Endothelial cell (in vitro differentiated cells): ENCODE data around the gene DAAM2. TPM values are rescaled to one million over a fixed set of nuclear protein-coding genes. Genes with fewer than 3 reads are reported as not detected.

Source experiments
- DNase-seq: peaks from one replicate; pipeline ENCODE4 v3.0.0; 2021; ENCODE audit warnings: low spot score
- H3K27ac Mint-ChIP-seq: one replicate; pipeline ENCODE4 v1.8.0; 2021; ENCODE audit warnings: mixed read lengths, inconsistent platforms; ENCODE audit not compliant: unreplicated experiment
- H3K27me3 Mint-ChIP-seq: one replicate; pipeline ENCODE4 v1.8.0; 2021; ENCODE audit warnings: mild to moderate bottlenecking, moderate library complexity, mixed read lengths, inconsistent platforms; ENCODE audit not compliant: unreplicated experiment
- H3K36me3 Mint-ChIP-seq: one replicate; pipeline ENCODE4 v1.8.0; 2021; ENCODE audit warnings: mild to moderate bottlenecking, low read depth, mixed read lengths, inconsistent platforms; ENCODE audit not compliant: unreplicated experiment
- H3K4me1 Mint-ChIP-seq: one replicate; pipeline ENCODE4 v1.8.0; 2021; ENCODE audit warnings: mild to moderate bottlenecking, mixed read lengths, inconsistent platforms; ENCODE audit not compliant: unreplicated experiment
- H3K4me3 Mint-ChIP-seq: one replicate; pipeline ENCODE4 v1.8.0; 2021; ENCODE audit warnings: mild to moderate bottlenecking, mixed read lengths, inconsistent platforms; ENCODE audit not compliant: unreplicated experiment
- H3K9me3 Mint-ChIP-seq: one replicate; pipeline ENCODE4 v1.8.0; 2021; ENCODE audit warnings: mixed read lengths, inconsistent platforms; ENCODE audit not compliant: unreplicated experiment
- CTCF ChIP-seq: fragments of 200-600 bp; sonication (generic); IDR thresholded peaks from one replicate; pipeline ENCODE4 v1.5.0; 2021; ENCODE audit warnings: antibody characterized with exemption; ENCODE audit not compliant: unreplicated experiment
- total RNA-seq: library from RNA; stranded (reverse); fragmentation: NEBNext Ultra II Directional; extraction: Animal tissue kit (Norgen Biotek cat#: 25700); gene quantifications from one replicate; pipeline ENCODE4 v1.2.1, GENCODE V29; 2021; ENCODE audit not compliant: unreplicated experiment

Gene DAAM2
- total RNA-seq, 1 donor from 2014 or later = 3.0 TPM

GRCh38 chr6:39754514-39755115 is 37.6 kb upstream of the DAAM2 start:
- no peak for DNase-seq
- no peak for TF ChIP-seq CTCF
- no peaks in the 10 kb centered on the region for H3K9me3 Mint-ChIP-seq

GRCh38 chr6:39755231-39755630 is 36.9 kb upstream of the DAAM2 start:
- no peak for DNase-seq
- H3K27me3 Mint-ChIP-seq = peaks cover 3% of the 10 kb centered on the region
- H3K36me3 Mint-ChIP-seq = no peaks in the 10 kb centered on the region
- no peaks in the 10 kb centered on the region for H3K4me1 Mint-ChIP-seq
- no peak overlapping the region for H3K27ac Mint-ChIP-seq
- TF ChIP-seq CTCF = no peak
- H3K4me3 Mint-ChIP-seq = no peak overlapping the region
- H3K9me3 Mint-ChIP-seq = no peaks in the 10 kb centered on the region

More at GRCh38 chr6:39754514-39755115, 37.6 kb upstream of the DAAM2 start:
- Mint-ChIP-seq H3K36me3 (no peaks in the 10 kb centered on the region), H3K27me3 (peaks cover 3% of the 10 kb centered on the region), H3K4me3 (no peak overlapping the region), H3K4me1 (no peaks in the 10 kb centered on the region), H3K27ac (no peak overlapping the region)

- Mint-ChIP-seq H3K27me3 (peaks cover 3% of the 10 kb centered on the region), H3K4me3 (no peak overlapping the region), H3K9me3 (no peaks in the 10 kb centered on the region), H3K27ac (no peak overlapping the region), H3K4me1 (no peaks in the 10 kb centered on the region), H3K36me3 (no peaks in the 10 kb centered on the region)
- TF ChIP-seq CTCF = no peak
- no peak for DNase-seq
These were observed 35.6 kb upstream of the DAAM2 start for GRCh38 chr6:39756582-39756981.

GRCh38 chr6:39758905-39759605 is 33.1 kb upstream of the DAAM2 start:
- no peak overlapping the region for H3K27ac Mint-ChIP-seq
- no peak for TF ChIP-seq CTCF
- H3K36me3 Mint-ChIP-seq = no peaks in the 10 kb centered on the region
- H3K27me3 Mint-ChIP-seq = no peaks in the 10 kb centered on the region
- no peak overlapping the region for H3K4me3 Mint-ChIP-seq
- H3K9me3 Mint-ChIP-seq = no peaks in the 10 kb centered on the region
- no peaks in the 10 kb centered on the region for H3K4me1 Mint-ChIP-seq
- no peak for DNase-seq

- H3K4me3 Mint-ChIP-seq = no peak overlapping the region
- no peaks in the 10 kb centered on the region for H3K4me1 Mint-ChIP-seq
- no peak for TF ChIP-seq CTCF
- H3K27ac Mint-ChIP-seq = no peak overlapping the region
- H3K9me3 Mint-ChIP-seq = no peaks in the 10 kb centered on the region
- DNase-seq = no peak
- no peaks in the 10 kb centered on the region for H3K36me3 Mint-ChIP-seq
- peaks cover 4% of the 10 kb centered on the region for H3K27me3 Mint-ChIP-seq
These were observed 31.8 kb upstream of the DAAM2 start for GRCh38 chr6:39760226-39760952.
